ENCODE measurements around the gene GRIP2.

The GRIP2 gene

GRCh38 chr3:14450506-14450905 lies 89.6 kb downstream of the GRIP2 start:
- DNase-seq: no peak

GRCh38 chr3:14448756-14449727 lies 91.1 kb downstream of the GRIP2 start:
- DNase-seq: no peak

GRCh38 chr3:14448063-14448462 lies 92.1 kb downstream of the GRIP2 start:
- no peak for DNase-seq

GRCh38 chr3:14446988-14447570 lies 93.1 kb downstream of the GRIP2 start:
- DNase-seq: no peak

DNA sequence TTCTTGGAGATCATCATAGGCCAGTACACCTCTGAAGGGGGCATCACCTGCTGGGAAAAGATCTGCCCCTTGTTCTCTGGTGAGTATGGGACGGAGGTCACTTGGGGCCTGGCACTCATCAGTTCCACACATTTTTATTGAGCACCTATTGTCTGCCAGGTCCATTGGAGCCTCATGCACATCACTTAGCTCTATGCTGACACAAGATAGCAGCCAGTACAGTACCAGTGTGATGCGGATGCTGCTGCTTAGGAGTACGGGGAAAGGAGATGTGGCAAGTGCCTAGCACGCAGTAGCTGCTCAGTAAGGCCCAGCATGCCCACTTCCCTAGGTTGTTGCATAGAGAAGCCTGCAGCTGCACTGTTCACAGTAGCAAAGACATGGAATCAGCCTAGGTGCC lies 94.4 kb downstream of the GRIP2 start:
- no peak for DNase-seq

DNA sequence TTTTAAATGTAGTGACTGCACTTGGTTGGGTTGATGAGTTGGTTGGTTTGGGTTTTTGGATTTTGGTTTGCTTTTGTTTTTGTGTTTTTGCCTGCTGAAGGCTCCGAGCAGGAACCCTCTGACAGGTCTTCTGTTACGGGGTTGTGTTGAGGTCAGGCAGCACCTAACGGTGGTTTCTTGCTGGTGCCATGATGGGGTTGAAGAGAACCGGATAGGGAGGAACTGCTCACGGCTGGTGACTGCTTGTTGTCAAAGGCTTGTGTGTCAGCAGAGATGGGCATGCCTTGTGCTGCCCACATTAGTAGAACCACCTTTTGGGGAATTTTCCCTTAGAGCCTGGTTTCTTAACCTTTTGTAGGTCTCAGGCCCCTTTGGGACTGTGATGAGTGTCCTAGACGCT lies 95.8 kb downstream of the GRIP2 start:
- DNase-seq: no peak

DNA sequence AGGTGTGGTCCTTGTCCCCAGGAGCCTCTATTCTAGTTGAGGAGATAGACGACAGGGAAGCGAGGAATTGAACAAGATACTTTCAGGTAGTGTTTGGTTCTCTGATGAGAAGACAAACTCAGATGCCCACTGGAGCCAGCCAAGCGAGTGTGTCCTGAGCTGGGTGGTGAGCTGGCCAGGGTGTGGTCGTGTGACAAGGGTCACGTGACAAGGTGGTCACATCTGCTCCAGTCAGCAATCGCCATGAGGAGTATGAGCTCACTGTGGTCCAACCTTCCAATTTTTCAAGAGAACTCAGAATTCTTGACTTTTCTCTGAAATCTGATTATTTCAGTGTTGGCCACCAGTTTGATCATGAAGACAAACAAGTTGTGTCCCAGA lies 98.2 kb downstream of the GRIP2 start:
- DNase-seq: no peak

- no peak for DNase-seq
Measured at GRCh38 chr3:14441240-14441919, 98.8 kb downstream of the GRIP2 start.

DNA sequence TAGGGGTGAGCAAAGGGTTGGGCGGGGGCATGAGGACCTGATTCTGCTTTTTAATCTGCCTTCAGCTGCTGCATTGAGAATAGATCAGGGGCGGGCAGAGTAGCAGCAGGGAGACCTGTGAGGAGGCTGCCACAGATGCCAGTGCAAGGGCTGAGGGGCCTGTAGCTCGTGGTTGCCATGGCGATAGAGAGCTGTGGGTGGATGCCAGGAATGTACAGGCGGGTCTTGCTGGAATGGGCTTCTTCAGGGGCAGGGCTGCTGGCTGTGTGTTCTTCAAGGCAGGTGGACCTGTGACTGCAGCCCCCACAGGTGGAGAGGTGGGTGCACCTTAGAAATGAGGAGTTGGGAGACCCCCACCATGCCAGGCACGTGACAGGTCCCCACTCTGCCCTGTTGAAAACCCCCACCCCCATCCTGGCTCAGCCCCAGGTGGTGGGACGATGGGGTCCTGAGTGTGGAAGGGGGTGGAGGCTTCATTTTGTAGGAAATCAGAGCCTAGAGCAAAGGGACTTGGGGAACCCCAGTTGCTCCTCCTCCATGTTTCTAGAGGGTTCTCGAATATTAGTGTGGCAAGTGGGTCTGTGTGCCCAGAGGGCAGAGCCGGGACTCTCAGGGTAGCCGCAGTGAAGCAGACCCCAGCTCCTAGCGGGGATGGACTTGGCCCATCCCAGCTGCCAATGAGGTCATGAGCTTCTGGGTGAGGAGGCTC lies 99.5 kb downstream of the GRIP2 start:
- peak in 1 of 2 experiments; percentile 39 for DNase-seq

- no peak for DNase-seq
Measured at GRCh38 chr3:14440168-14440518, 100.0 kb downstream of the GRIP2 start.

- no peak for DNase-seq
Measured at GRCh38 chr3:14439501-14440167, 100.5 kb downstream of the GRIP2 start.
